ENCODE results near the gene SH3RF3.
"Not testable (repeated sequence)": the region's sequence is repeated elsewhere in the genome, so short reads cannot be mapped to it uniquely, and the experiment has no call there.

The SH3RF3 gene

DNA sequence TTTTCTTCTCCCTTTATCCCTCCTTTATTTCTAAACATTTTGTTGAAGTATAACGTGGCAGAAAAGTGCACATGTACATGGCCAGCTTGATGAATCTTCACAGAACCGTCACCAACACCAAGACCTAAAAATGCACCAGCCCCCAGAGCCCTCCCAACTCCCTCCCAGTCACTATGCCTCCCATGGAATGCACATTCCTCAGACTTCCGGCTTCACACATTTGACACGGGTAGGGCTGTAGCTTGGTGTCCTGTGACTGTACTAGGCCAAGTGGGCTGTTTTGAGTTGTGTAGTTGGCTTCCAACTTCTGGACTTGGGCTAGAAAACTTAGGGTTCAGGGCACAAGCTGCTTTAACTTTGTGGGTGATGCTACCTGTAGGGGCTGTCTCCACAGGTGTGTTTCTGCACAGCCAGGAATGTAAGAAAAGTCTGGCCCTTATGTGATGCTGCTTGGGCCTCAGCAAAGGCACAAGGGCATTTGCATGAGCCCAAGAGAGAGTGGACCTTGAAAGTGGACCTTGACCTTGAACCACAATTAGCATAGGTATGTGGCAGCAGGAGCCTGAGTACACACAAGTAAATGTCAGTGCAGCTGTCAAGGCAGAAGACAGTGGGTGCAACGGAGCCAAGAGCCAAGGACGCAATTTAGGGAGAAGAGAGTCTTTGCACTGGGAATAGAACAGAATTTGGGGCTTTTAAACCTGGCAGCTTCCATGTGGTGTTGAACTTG, 406.4 kb downstream of the SH3RF3 start:
- DNase-seq (ENCODE audit: low read depth, low spot score) = no peak

GRCh38 chr2:109536556-109536955, 407.6 kb downstream of the SH3RF3 start:
- DNase-seq (ENCODE audit: low read depth, low spot score) = not testable (repeated sequence)

DNA sequence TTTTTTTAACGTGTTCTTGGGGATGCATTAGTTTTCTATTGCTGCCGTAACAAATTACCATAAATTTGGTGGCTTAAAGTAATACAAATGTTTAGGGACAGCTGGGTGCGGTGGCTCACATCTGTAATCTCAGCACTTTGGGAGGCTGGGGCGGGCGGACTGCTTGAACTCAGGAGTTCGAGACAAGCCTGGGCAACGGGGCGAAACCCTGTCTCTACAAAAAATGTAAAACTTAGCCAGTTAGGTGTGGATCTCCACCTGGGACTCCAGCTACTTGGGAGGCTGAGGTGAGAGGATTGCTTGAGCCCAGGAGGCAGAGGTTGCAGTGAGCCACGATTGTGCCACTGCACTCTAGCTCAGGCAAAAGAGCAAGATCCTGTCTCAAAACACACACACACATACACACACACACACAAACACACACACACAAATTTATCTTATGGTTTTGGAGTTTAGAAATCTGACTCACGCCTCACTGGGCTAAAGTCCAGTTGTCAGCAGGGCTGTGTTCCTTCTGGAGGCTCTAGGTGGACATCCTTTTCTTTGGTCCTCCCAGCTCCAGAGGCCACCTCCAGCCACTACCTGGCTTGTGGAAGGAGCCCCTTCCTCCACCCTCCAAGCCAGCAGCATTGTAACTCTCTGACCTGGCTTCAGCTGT, 408.7 kb downstream of the SH3RF3 start:
- no peak for DNase-seq (ENCODE audit: low read depth, low spot score)

GRCh38 chr2:109538546-109538945, 409.5 kb downstream of the SH3RF3 start:
- no peak for DNase-seq (ENCODE audit: low read depth, low spot score)

DNA sequence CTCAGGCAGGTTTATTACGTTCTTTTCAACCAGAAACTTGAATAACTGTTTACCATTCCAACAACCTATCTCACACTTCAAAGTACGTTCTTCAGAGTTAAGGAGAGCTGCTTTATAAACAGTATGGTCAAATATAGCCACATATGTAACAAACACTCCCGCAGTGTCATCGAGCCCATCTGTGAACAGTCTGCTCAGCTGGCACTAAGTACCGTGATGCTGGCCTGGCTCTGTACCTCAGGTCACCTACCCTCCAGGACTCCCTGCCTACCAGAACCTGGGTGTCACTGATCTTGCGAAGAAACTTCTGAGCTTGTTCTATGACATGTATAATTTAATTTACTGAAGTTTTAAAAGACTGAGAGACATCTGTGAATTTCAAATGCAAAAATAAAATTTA, 413.4 kb downstream of the SH3RF3 start:
- no peak for DNase-seq (ENCODE audit: low read depth, low spot score)

DNA sequence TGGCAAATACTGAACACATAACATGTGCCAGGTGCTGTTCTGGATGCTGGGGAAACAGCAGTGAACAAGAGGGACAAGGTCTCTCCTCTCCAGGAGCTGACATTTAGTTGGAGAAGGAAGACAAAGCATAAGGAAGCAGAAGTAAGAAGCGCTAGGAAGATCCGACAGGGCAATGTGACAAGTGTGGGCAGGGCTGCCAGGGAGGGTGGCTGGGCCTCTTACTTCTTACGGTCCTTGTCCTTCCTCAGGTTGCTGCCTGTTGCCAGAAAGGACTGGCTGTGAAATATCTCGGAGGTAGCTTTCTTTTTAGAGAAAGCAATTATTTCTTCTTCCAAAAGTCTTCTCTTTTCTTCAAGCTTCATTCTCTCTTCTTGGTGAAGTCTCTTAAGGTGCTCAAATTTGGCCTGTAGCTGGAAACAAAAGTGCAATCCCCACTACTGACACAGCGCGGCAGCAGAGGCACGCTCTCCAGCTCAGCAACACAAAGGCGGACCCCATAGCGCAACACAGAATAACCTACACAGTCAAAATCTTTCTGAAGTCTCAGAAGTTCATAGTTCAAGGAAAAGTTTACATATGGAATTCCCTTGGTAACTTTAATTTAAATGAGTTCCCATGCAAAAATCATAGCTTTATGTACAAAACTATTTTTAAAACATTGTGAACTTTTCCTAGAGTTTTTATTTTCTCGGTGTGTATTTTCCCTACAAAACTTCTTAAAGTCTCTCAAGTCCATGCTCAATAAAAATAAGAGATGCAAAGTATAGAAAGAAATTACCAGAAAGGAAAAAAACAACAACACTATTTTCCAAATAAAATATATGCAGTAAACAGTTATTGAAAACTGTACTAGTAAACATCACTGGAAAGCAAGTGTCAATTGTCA, 417.1 kb downstream of the SH3RF3 start:
- peak; percentile 84 for DNase-seq (ENCODE audit: low read depth, low spot score)

DNA sequence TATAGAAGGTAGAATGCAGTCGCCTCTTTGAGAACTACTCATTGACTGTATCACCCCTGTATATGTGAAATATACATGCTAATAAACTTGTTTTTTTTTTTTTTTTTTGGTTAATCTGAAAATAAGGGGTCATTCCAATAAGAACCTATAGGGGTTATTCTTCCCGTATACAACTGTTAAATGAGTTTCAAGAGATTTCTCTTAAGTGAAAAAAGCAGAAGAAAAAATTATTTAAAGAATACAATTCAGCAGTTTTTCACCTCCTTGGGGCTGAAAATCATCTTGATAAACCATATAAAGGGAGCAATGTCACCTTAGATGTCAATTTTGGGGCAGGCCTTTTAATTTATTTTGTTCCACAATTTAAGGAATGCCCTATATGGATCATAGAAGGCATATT, 418.3 kb downstream of the SH3RF3 start:
- no peak for DNase-seq (ENCODE audit: low read depth, low spot score)

- peak; percentile 56 for DNase-seq (ENCODE audit: low read depth, low spot score)
These were observed 420.1 kb downstream of the SH3RF3 start for GRCh38 chr2:109549016-109549590.
